NCI-H1436 (cell line): ENCODE results near the gene NRBP1.

ENCODE experiments used
- DNase-seq: peaks from one replicate; lab custom pipeline; 2025; lab: John Stamatoyannopoulos, UW

NRBP1 gene

DNA sequence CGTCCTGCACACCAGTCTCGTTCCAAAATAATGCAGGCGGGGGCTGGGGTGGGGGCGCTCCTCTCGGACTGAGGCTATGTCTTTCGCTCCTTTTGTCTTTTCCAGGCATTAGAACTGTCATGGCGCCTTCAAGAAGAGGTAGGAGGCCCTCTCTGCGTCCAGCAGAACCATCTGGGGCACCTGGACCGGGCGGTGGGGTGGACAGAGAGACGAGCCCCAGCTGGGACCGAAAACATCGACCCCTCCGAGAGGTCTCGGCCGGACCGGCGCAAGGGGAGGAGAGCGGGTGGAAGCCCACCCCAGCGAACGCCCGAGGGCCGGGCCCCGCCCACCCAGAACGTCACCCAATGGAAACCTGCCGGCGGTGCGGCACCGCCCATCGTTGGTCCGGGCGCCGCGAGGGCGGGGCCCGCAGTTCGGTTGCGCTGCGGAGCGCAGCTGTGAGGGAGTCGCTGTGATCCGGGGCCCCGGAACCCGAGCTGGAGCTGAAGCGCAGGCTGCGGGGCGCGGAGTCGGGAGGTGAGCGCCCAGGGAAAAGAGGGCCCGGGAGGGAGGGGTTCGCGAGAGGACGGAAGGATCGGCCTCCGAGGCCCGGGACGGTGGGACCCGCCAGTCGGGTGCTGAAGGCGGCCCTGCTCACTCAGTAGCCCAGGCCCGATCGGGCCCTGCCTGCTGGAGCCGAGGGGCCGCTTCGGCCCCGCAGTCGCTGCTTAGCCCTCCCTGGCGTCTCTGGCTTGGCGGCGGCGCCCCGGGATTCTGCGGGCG is at the start of gene NRBP1:
NRBP1 (plus strand) TSS at position 419 of the 765 bp plus-strand sequence. CDS start 4,643 bp downstream, outside the sequence.
- peak; percentile 86 for DNase-seq

DNA sequence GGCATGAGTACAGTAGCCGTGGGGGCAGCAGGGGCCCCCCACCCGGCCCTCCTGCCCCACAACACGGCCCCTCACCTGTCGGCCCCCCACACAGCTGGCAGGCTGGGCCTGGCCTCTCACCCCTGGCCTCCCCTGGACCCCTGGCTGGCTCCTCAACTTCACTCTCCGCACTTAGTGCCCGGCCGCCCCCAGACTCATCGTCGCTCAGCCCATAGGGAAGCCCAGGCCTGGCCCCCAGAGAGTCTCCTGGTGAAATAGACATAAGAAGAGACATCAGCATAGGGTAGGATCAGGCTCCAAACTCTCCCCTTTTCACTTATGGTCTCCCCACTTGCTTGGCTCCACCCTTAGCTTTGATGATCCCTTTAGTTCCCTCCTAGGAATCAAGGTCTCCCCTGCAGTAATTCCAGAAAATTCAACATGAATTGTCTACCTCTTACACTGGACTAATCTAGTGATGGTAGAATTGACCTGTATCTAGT is 49.6 kb upstream of the NRBP1 start:
- DNase-seq: no peak

DNA sequence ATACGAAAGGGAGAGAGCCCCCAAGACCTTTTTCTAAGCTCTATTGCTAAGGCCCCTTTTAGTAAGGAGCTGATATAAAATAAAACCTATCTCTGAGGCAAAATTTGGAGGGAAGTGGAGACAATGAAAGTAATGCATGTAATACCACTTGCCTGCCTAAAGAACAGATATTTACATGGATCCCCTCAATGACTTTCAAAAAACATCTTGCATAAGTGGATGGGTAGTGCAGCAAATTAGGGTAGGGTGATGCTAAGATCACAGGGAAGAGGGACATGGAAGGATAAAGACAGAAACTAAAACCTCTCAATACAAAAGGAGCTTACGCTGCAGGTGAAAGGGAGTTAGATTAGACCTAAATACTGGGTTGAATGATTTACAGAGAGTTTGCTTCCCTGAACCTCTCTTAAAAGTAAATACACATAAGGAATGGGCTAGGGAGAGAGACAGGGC is 49.0 kb upstream of the NRBP1 start:
- DNase-seq: no peak

- peak; percentile 29 for DNase-seq
Measured at GRCh38 chr2:27379836-27380625, 48.4 kb upstream of the NRBP1 start.

DNA sequence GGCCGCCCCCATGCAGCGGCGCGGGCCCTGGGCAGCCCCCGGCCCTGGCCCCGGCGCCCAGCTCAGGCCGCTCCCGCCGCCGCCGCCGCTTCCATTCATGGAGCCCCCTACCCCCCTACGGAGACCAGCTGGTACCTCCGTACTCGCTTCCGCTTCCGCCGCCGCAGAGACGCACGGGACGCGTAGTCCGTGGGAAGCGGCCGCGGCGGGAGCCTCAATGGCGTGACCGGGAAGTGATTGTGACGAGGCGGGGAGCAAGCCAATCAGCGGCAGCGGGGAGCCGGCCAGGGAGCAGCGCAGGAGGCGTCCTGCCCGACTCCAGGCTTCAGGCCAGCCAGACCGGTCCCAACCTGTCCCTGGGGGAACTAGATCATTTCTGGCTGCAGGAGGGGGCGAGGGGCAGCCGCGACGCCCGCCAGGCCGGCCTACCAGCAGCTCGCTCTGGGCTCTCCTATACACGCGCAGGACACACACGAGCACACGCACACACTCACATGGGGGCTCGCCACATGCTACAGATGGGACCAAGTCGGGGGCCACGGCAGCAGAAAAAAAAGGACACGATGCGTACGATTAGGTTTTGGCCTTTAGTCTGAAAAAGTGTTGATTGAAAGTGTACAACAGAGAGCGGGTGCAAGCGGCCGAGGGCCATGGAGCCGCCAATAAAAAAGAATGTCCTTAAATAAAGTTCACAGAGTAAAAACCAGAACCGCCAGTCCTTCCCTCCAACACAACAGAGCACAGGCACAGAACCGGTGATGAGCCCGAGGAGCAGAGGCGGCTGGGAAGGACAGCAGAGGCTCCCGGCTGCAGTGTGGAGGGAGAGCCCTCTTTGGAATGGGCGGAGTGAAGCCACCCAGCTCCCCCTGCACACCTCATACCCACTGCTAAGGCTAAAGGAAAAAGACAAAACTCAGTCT is 47.5 kb upstream of the NRBP1 start, which contains the start of gene ZNF513:
ZNF513 (minus strand) TSS at position 109 of the 920 bp plus-strand sequence. CDS start 208 bp downstream, outside the sequence.
- DNase-seq: peak; percentile 94

DNA sequence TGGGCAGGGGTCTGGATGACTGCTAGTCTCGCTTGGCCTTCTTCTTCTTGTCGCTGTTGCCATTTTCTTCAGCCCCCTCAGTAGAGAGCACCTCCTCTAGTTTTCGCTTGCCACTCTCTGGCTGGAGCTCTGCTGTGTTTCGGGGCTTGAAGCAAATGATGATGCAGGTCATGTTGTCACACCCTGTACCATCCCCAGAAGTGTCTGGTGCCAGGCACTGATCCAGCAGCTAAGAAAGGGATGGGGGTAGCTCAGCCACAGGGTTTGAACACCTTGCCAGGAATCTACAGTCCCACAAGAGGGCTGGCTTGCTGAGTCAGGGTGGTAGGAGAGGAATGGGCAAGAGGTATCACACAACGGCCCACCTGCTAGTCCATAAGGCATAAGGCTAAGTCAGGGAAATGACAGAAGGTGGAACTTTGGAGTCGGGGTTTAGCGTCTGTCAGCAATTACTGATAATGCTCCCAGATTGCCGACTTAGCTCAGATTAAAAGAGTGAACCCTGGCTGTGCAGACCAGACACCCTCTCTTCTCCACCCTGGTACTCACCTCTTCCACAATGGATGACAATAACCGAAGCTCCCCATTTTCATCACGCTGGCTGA is 46.8 kb upstream of the NRBP1 start:
- no peak for DNase-seq

DNA sequence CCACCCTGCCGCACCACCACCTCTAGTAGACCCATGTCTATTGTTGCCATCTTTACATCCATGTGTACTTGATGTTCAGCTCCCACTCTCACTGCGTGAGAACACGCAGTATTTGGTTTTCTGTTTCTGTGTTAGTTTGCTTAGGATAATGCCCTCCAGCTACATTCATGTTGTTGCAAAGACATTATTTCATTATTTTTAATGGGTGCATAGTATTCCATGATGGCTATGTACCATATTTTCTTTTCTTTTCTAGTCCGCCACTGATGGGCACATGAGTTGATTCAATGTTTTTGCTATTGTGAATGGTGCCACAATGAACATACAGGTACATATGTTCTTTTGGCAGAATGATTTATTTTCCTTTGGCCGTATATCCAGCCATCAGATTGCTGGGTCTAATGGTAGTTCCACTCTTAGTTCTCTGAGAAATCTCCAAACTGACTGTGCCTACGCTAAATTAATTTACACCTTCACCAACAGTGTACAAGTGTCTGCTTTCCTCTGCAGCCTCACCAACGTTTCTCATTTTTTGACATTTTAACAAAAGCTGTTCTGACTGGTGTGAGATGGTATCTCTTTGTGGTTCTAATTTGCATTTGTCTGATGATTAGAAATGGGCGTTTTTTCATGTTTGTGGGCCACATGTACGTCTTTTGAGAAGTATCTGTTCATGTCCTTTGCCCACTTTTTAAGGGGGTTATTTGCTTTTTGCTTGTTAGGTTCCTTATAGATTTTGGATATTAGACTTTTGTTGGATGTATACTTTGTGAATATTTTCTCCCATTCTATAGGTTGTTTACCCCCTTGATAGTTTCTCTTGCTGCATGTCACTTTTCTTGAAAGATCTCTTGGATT is 37.4 kb upstream of the NRBP1 start:
- no peak for DNase-seq

DNA sequence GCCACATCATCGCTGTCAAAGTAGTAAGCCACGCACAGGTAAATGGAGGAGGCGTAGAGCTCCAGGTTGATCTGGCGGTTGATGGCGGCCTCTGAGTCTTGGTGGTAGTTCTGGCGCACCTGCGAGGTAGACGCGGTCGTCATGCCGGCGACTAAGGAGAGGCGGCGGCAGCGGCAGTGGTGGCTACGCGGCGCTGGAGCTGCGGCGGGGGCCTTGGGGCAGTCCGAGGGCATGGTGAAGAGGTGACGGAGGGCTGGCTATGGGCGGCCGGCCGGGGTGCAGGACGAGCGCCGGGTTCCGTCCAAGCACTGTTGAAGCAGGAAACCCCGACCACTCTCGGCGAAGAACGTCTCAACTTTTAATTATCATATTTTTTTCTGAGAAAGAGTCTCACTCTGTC is 35.2 kb upstream of the NRBP1 start:
- DNase-seq: no peak

DNA sequence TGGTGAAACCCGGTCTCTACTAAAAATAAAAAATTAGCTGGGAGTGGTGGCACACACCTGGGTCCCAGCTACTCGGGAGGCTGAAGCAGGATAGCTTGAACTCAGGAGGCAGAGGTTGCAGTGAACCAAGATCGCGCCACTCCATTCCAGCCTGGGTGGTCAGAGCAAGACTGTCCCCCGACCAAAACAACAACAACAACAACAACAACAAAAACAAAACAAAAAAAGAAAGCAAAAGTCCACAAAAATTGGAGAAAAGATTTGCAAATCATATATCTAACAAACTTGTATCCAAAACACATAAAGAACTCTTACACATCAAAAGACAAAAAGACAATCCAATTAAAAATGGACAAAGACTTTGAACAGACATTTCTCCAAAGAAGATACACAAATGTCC is 29.5 kb upstream of the NRBP1 start:
- no peak for DNase-seq

DNA sequence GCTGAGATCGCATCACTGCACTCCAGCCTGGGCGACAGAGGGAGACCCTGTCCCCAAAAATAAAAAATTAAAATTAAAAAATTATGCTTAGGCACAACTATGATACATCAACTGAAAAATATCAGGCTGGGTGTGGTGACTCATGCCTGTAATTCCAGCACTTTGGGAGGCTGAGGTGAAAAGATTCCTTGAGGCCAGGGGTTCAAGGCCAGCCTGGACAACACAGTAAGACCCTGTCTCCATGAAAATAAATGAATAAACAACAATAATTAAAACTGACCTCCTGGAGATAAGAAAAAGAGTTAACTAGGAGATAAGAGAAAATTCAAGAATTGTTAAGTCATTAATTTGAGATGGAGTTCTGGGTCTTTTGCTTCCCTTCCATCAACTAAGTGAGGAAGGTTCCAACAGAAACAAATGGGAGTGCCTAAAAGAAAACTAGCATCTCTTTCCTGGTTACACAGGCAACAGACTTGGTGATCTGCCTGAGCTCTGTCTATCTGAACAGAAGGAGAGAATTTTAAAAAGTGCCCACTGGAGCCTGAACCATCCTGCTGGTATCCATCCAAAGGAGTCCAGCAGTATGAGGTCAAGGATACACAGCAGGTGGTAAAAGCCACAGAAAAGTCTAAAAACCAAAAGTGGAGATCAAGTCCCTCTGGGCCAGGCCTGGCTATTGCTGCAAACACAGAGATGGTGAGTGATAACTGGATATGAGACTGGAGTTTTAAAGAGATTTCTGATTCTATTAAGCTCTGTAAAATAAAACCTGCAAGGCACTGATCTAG is 27.9 kb upstream of the NRBP1 start:
- DNase-seq: no peak

- DNase-seq: peak; percentile 79
Measured at GRCh38 chr2:27407798-27408491, 20.5 kb upstream of the NRBP1 start.

DNA sequence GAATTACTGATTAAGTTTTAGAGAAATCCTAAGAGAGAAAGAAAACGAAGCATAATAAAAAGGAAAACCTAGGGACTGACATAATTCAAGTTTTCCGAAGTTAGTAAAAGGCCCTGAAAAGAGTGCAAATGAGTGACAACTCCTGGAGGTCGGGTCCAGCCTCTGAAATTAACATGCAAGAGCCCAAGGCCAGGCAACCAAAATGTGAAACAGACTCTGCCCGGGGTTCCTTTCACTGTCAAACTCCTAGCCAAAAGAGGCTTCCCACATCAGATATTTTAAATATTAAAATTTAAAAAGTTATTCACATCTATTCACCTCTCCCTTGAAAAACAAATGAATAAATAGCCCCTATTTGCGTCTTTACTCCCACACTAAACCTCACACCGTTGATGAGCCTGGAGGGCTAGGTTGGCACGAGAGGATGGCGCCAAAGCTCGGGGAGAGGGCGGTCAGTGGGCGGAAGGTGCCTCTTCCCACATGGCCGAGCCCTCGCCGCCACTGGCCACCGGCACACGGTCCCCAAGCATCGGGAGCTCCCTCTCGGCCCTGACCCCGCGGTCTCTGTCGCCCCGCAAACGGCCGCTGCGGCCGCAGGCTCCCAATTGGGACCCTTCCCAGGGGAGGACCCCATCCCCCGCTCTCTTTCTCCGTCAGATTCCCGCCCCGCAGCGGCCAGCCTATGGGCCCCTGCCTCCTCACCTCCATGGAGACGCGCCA is 19.7 kb upstream of the NRBP1 start:
- no peak for DNase-seq

DNA sequence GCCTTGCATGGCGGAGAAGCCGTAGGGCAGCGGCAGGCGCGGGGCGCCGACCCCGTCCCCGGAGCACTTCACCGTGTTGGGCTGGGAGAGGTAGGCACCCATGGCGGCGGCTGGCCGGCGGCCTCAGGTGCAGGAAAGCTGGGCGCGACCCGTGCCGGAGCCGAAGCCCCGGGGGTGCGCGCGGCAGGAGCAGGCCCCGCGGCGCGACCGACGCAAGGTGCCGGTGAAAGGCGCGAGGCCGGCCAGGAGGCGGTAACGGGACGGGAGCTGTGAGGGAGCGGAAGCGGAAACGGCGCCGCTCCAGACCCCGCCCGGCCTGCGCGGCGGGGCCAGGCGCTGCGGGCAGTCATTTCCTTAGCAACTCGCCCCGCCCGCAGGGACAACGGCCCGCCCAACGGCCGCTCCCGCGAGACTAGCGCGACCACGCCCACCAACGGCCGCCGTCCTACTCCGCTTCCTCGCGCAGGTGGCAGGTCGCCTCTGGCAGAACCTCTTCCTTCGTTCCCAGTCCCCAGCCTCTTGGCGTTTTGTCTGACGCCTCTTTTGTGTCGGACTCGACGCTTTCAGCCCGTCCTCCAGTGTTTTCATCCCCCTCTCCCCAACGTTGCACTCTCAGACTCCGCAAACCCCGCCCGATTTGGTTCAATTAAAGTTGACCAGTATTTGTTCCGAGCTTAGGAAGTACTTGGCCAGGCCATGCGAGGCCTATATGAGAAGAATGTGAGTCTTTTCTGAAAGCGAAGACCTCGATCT is 18.9 kb upstream of the NRBP1 start, which contains the start of gene PPM1G:
PPM1G (minus strand) TSS at position 271 of the 753 bp plus-strand sequence; CDS start at position 102, 169 bp downstream.
- peak; percentile 92 for DNase-seq

- no peak for DNase-seq
Measured at GRCh38 chr2:27412419-27413152, 15.8 kb upstream of the NRBP1 start.

DNA sequence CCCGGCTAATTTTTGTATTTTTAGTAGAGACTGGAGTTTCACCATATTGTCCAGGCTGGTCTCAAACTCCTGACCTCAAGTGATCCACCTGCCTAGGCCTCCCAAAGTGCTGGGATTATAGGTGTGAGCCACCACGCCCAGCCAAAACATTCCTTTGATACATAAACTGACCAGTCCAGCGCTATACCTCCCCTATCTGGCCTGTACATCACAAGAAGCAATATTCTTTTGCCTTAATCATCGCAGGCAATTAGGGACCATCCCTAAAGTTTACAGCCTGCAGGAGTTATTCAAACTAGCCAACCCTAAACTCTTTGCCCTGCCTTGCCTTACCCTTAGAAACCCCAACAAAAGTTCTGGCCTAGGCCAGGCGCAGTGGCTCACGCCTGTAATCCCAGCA is 12.3 kb upstream of the NRBP1 start:
- DNase-seq: no peak

DNA sequence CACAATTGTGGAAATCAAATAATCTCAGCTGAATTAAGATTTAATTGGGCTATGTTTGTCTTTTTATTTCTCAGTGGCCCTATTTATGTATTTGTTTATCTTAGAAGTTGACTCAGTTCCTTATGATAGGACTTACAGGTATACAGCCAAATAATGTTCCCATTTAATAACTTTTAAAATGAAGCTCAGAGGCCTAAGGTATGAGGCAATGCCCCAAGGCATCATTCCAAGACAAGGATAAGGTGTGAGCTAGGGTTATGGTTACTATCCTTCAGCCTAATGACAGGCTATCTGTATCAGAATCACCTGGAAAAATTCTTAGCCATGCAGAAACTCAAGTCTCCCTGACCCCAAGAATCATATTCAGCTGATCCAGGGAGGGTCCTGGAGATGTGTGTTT is 7.4 kb upstream of the NRBP1 start:
- no peak for DNase-seq
